A673 (cell line): ENCODE data around the gene UQCC3.

Source experiments
- EZH2 ChIP-seq: fragments of 200-600 bp; sonication (generic); IDR thresholded peaks from 2 replicates; pipeline ENCODE4 v1.6.1; 2017; ENCODE audit warnings: borderline replicate concordance, low read depth, mild to moderate bottlenecking, mixed read lengths, antibody characterized with exemption, low read length; ENCODE audit not compliant: poor library complexity, severe bottlenecking
- TF ChIP-seq, protein P1 (sequence below): fragments of 300-800, 200-600 bp; sonication (generic); conservative IDR thresholded peaks from 2 replicates; pipeline ENCODE4 v1.5.1; 2017; ENCODE audit warnings: low read depth, mild to moderate bottlenecking, antibody characterized with exemption, low read length, moderate library complexity, mixed read lengths

DNA sequence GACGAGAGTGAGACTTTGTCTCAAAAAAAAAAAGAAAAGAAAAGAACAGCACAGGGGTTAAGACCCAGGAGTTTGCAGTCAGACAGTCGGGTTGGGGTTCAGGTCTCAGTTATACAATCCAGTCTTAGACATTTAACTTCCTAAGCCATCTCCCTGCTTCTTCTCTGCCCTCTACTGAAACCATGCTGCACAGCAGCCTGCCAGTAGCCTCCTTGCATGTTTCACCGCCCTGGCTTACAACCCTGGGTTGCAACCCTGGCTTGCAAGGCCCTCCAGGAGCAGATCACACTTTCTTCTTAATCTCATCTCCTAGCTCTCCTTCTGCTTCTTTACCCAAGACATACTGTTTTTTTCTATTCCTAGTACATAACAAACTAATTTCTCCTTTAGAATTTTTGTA is 43.8 kb upstream of the UQCC3 start:
- TF ChIP-seq, protein P1, sequence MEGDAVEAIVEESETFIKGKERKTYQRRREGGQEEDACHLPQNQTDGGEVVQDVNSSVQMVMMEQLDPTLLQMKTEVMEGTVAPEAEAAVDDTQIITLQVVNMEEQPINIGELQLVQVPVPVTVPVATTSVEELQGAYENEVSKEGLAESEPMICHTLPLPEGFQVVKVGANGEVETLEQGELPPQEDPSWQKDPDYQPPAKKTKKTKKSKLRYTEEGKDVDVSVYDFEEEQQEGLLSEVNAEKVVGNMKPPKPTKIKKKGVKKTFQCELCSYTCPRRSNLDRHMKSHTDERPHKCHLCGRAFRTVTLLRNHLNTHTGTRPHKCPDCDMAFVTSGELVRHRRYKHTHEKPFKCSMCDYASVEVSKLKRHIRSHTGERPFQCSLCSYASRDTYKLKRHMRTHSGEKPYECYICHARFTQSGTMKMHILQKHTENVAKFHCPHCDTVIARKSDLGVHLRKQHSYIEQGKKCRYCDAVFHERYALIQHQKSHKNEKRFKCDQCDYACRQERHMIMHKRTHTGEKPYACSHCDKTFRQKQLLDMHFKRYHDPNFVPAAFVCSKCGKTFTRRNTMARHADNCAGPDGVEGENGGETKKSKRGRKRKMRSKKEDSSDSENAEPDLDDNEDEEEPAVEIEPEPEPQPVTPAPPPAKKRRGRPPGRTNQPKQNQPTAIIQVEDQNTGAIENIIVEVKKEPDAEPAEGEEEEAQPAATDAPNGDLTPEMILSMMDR, result 0 out of 2 replicates have a peak, but pooled peaks have one; percentile 11
- no peak for TF ChIP-seq EZH2
